HG03108 (cell line): ENCODE measurements around the gene RAB40AL.
A peak's percentile ranks its signal among the peaks of the same experiment; 100 is the strongest.
"Not testable (repeated sequence)": the region's sequence is repeated elsewhere in the genome, so short reads cannot be mapped to it uniquely, and the experiment has no call there.

Experiments
- ATAC-seq: cut with Tn5 transposase; IDR thresholded peaks from one replicate; pipeline ENCODE4 v1.9.1; 2021; ENCODE audit warnings: moderate library complexity; ENCODE audit not compliant: unreplicated experiment

RAB40AL gene, protein sequence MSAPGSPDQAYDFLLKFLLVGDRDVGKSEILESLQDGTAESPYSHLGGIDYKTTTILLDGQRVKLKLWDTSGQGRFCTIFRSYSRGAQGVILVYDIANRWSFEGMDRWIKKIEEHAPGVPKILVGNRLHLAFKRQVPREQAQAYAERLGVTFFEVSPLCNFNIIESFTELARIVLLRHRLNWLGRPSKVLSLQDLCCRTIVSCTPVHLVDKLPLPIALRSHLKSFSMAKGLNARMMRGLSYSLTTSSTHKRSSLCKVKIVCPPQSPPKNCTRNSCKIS

DNA sequence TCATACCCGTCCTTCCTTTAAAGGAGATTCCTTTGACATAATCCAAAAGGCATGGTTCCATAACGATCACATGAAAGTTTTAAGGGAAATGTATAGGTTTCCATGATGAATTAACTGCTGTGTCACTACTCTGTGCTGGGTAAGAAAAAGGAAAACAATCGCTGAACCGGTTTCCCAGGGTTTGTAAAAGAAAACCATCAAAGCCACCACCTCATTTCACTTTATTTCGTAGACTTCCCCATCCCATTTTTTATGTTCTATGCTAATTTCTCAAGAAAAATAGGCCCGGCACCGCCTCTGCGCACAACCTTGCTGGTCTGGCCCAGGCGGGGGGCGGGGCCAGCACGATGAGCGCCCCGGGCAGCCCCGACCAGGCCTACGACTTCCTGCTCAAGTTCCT, at the start of gene RAB40AL:
TSS of gene RAB40AL (plus strand) at position 301 of the 400 bp plus-strand sequence. CDS start at position 348, 47 bp downstream.
- not testable (repeated sequence) for ATAC-seq

DNA sequence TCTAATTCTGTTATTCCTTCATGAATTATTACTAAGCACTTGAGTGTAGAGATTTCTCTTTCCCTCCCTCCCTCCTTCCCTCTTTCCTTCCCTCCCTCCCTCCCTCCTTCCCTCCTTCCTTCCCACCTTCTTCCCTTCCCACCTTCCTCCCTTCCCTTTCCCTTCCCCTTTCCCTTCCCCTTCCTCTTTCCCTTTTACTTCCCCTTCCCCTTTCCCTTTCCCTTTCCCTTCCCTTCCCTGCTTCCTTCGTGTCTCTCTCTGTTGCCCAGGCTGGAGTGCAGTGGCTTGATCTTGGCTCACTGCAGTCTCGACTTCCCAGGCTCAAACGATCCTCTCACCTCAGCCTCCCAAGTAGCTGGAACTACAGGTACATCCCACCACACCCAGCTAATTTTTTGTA, 49.4 kb upstream of the RAB40AL start:
- ATAC-seq: no peak

DNA sequence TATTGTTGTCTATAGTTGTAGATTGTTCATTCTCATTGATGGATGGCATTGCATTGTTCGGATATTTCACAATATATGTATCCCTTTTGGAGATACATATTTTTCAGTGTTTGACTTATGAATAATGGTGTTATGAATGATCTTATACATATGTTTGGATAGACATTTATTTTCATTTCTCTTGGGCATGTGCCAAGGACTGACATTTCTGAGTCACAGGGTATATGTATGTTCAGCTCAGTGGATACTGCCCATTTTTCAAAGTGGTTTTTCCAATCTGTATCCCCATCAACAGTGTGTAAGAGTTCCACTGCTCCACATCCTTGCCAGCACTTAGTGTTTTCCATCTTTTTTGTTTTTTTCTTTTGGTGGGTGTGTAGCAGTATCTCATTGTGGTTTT, 45.0 kb upstream of the RAB40AL start:
- ATAC-seq: no peak

DNA sequence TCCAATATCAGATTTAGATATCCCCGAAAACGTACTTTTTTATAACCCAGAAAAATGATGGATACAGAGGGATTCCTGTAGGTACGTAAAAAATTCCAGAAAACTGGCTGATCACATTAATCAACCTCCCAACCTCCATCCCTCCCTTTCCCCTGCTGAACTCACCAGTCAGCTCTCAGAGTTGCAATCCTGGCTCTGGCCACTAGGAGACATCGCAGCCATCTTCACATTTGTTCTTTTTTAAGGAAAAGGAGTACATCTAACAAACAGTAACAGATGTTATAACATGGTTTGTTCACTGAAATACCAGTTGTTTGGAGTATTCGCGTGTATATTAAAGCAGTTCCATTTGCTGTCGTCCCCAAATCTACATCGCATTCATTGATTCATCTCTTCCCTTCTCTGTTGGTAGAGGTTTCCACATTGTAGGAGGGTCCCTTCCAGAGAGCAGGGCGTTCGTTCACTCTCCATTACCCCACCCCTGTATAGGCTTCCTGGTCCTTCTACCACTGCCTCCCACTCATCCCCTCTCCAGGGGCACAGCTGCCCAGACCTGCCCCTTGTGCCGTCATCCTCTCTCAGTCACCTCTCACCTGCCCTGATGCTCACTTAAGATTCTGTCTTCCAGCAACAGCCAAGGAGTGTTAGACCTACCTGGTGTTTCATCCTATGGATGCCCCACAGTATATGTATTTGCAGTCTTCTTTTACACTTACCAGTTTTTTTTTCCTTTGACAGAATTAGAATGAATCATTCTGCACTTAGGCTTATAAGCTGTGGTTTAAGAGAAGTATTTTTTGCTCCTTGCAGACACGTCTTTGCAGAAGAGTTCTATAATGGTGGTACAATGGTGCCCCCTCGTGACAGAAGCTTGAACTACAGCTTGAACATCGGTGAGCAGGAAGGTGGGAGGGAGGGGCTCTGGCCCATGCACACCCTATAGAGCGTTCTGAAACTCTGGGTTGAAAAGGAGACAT, 36.8 kb upstream of the RAB40AL start:
- ATAC-seq: peak; percentile 91

DNA sequence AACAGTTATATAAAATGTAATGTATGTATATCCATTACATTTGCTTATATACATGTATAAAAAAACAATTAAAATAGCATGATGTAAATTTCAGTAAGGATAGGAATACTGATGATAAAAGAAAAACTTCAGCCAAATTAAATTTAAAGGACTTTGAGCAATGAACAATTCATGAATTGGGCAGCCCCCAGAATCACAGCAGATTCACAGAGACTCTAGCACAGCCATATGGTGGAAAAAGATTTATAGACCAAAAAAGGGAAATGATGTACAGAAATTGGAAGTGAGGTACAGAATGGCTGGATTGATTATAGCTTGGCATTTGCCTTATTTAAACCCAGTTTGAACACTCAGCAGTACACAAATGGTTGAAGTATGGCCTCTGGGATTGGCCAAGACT, 34.7 kb upstream of the RAB40AL start:
- ATAC-seq: no peak

DNA sequence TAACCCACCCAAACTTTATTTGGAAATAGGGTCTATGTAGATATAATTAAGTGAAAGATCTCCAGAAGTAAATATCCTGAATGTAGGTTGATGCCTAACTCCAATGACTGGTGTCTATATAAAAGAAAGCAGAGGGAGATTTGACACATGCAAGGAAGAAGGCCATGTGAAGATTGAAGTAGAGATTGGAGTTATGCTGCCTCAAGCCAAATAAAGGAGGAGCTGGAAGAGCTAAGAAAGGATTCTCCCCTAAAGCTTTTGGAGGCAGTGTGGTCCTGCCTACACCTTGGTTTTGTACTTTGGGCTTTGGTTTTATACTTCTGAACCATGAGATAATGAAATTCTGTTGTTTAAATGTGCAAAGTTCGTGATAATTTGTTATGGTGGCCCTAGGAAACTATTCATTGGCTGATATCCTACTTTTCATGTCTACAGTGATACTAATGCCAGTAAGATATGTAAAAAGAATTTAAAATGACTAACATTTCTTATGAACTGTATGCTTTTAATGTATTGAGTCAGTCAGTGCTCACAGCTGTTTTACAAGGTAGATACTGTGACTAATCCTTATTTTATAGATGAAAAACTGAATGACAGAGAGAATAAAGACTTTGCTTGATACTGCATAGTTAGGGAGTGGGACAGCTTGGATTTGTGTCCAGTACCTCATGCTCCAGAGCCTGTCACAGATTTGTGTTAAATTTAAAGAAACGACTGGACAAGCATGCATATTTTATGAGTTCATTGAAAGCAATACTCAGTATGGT, 5.9 kb upstream of the RAB40AL start:
- no peak for ATAC-seq

DNA sequence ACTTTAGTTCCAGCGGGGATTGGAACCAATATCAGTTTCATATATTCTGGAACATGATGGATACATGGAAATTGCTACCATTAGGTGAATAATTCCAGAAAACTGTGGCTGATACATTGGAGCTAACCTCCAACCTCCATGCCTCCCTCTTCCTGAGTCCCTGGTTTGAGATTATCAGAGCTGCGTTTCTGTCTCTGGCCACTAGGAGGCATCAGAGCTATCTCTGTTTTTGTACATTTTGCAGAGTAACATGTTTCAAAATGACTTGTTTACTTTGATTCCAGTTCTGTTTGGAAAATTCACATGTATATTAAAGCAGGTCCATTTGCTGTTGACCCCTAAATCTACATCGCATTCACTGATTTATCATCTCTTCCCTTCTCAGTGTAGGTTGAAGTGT, 2.4 kb upstream of the RAB40AL start:
- ATAC-seq: no peak

DNA sequence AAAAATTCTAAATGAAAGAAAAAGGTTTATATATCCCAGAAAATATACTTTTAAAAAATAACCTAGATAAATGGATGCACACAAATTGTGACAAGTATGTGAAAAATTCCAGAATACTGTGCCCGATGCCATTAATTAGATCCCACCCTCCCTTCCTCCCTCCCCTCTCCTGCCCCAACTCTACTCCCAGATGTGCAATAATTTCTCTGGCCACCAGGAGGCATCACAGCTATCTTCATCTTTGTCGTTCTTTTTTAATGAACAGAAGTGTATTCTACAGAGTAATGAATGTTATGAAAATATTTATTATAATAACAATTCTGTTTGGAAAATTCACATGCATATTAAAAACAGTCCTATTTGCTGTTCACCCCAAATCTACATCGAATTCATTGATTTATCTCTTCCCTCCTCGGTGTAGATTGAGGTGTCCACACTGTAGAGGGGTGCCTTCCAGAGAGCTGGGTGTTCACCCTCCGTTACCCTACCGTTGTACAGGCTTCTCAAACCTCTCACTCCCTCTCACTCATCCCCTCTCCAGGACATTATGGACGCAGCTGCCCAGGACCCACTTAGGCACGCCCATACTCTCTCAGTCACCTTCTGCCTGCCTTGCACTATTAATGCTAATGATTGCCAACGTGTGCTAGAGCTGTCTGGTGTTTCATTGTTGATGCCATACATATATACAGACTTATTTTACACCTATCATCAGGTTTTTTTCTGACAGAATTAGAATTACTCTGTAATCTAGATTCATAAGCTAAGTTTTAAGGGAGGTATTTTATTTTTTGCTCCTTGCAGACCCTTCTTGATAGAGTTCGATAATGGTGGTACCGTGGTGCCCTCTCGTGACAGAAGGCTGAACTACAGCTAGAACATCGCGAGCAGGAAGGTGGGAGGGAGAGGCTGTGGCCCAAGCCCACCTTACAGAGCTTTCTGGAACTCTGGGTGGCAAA, 14.1 kb downstream of the RAB40AL start:
- ATAC-seq: peak; percentile 65

DNA sequence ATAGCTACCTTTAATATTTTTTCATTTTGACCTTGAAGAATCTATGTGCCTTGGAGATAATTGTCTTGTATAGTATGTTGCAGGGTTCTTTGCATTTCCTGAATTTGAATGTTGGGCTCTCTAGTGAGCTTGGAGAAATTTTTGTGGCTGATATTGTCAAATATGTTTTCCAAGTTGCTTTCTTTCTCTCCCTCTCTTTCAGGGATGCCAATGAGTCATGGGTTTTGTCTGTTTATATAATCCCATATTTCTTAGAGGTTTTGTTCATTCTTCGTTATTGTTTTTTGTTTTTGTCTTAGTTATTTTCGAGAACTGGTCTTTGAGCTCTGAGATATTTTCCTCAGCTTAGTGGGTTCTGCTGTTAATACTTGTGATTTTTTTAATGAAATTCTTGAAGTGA, 20.7 kb downstream of the RAB40AL start:
- ATAC-seq: no peak

DNA sequence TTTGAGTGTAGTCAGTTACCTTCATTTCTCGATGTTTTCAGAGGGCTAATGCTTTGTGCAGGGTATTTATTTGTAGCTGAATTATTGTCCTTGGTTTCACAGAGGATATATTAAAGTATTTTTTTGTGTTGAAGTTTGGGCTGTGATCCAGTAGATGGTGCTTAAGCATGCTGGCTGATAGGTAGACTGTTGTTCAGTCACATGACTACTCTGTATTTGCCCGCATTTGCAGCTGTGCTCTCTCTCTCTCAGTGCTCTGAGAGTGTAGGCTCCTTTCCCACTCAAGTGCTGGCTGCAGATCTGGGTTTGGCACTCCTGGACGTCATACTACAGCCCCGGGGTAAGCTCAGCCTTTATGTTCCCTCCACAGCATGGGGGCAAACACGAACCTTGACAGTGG, 21.7 kb downstream of the RAB40AL start:
- ATAC-seq: no peak

DNA sequence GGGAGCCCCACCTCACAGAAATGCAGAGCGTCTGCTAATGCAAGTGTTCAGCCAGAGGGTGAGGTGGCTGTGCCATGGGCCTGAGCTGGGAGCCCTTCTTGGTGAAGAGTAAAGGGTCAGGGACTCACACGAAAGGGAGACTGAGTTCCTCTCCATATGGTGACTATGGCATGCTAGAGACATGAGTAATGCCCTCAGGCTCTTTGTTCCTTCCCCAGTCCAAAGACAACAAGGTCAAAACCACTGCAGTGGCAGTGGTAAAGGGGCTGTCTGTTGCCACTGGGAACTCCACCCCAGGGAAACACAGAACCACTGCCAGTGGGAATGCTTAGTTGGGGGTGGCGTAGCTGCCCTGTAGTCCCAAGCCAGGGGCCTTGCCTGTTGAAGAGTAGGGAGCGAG, 22.4 kb downstream of the RAB40AL start:
- ATAC-seq: no peak

DNA sequence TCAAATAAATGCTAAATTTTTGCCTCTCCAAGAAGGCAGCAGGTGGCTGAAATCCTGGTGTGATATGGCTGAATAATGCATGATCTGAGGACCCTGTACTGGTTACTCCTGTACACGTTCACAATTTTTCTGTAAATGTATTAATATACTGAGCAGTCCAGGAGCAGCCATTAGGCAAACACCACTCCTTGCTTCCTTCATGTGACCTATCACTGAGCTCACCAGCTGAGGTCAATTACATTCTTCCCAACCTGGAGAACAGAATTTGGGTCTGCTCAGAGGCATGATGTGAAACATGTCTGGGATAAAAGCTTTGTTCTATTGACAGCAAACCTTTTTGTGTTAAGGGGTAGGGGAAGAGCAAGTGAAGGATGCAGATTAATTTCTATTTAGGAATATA, 26.9 kb downstream of the RAB40AL start:
- no peak for ATAC-seq

DNA sequence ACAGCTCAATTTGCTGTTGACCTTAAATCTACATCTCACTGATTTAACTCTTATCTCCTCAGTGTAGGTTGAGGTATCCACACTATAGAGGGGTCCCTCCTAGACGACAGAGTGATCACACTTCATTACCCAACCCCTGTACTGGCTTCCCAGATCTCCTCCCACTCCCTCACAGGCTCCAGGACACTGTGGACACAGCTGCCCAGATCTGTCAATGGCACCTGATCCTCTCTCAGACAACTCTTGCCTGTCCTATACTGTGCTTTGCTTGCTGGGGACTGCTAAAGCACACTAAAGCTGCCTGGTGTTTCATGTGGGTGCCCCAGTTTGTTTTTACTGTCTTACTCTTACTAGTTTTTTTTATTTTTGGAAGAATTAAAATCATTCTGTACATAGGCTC, 27.9 kb downstream of the RAB40AL start:
- ATAC-seq: no peak

DNA sequence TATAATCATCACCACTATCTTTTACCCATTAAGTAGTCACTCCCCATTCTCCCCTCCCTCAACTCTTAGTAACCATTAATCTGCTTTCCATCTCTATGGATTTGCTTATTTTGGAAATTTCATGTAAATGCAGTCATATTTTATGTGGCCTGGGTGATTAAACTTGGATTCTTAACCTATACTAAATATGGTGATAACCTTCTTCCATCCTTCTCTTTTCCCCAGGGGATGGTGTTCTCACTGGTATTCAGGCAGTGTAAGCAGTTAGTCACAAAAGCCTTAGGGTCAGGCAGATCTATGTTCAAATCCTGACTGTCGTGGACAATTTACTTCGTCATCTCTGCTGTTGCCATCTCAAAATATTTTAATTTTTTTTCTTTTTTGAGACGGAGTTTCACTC, 29.6 kb downstream of the RAB40AL start:
- ATAC-seq: no peak

DNA sequence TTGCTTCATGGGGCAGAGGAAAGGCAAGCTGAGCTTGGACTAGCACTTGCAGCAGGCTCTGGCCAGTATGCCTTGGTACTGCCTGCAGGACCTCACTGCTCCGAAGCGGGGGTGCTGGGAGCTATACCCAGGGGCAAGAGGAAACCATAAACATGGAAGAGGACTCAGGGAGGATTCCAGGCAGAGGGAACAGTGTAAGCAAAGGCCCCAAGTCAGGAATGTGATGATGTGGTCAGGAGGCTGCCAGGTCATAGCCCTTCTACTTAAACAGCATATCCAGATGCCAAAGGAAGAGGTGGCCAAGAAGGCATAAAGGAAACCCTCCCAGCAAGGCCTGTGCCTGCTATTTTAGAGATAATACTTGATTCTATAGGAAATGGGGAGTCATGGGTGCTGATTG, 31.1 kb downstream of the RAB40AL start:
- ATAC-seq: no peak

DNA sequence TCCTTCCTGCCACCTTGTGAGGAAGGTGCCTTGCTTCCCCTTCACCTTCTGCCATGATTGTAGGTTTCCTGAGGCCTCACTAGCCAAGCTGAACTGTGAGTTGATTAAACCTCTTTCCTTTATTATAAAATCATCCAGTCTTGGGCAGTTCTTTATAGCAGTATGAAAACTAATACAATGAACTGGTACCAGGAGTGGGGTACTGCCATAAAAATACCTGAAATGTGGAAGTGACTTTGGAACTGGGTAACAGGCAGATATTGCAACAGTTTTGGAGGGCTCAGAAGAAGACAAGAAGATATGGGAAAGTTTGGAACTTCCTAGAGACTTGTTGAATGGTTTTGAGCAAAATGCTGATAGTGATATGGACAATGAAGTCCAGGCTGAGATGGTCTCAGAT, 34.5 kb downstream of the RAB40AL start:
- ATAC-seq: not testable (repeated sequence)

DNA sequence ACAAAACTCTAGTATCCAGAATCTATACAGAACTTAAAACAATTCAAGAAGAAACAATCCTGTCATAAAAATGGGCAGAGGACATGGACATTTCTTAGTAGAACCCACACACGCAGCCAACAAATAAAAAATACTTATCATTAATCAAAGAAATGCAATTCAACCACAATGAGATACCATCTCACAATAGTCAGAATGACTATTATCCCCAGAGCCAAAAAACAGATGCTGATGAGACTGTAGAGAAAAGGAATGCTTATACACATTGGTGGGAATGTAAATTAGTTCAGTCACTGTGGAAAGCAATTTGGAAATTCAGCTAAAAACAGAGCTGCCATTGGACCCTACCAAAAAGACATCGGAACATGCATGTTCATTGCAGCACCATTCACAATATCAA, 37.9 kb downstream of the RAB40AL start:
- ATAC-seq: no peak

DNA sequence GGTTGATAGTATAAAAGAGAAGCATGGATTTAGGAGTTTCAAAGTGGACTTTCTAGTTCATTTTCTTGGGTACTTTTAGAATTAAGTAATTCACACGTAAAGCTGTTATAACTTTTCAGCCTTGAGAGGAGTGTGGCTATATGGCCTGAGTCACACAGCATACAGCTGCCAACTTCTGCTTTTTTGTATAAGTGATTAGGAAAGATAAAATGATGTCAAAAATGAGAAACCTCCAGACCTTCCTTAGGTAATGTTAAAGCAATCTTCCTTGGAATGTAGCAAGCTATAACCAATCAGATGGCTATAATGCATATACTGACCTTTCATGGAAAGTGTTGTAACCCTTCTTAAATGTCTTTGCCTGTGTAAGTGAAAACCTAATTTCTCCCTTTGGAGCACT, 39.2 kb downstream of the RAB40AL start:
- no peak for ATAC-seq

DNA sequence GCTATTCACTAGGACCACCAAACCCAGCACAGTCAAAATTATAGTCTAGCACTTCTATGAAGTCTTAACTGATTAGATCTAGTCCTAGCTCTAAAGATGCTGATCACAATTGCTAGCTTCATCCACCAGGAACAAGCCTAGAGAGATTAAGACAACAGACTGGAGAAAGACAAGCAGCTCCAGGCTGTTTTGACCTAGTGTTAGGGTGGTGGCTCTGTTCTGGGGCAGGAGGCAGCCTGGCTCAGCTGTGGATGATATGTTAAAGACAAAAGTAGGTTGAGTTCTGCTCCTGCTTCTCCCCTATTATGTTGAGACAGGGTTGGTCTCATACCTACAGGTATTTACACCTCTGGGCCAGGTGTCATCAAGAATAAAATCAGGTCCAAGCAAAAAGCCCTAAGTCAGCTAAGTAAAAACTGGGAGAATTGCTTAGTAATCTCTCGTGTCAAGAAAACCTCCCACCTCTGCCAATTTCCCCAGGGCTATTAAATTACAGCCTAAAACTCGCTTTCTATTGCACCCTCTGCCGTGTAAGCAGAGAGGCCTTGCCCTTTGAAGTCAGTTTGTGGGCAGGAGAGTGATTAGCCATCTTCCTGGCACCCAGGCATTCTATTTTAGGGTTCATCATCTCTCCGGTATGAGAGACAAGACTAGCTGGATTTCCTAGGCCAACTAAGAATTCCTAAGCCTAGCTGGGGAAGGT, 39.9 kb downstream of the RAB40AL start:
- ATAC-seq: no peak

DNA sequence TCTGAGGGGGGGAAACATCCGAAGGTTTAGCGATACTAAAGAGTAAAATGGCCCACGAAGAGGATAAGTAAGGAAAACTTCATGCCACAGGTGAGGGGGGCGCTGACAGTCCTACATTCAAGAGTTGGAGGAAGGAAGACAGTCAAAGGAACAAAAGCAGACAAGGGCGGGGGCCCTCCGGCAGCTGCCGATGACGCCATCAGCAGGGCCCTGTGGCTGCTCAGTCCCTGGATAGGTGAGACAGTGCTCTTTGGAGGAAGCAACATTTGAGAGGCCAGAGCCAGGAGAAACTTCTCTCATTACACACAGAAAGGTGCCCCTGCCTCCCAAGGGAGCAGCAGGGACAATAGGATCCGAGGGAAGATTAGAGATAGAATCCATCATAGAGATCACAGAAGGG, 41.5 kb downstream of the RAB40AL start:
- no peak for ATAC-seq
